ENCODE measurements around the gene DCLK3. TPM values are rescaled to one million over a fixed set of nuclear protein-coding genes. Genes with fewer than 3 reads are reported as not detected.

DCLK3 gene
- polyA plus RNA-seq, 1 donor (not counting 4 experiments of a cell fraction or from before 2014, with no cell fraction given), result not detected

DNA sequence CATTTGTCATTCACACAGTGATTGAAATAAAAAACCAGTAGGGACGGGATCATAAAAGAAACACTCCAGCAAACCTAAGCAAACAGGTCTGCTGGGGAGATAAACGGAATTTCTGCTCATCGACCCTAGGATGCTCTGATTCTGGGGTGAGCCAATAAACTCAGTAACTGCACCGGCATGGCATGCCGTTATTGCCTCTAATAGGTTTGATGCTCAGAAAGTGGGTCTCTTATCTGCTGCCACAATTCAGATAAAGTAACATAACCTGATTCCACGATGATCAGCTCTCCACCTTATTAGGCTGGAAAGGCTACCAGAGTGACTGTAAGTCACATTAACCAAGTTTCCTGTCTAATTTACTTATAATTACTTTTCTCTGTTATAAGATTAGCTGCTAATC, 19.6 kb downstream of the DCLK3 start:
- Histone ChIP-seq H3K4me3 (ENCODE audit: control insufficient read depth in 2 of 3, extremely low read depth in 1 of 3, insufficient read depth in 2 of 3, low read depth in 1 of 3, low read length in 3 of 3) (no peak overlapping the region), H3K36me3 (ENCODE audit: control insufficient read depth in 2 of 2, extremely low read depth in 1 of 2, insufficient read depth in 2 of 2, low read length in 2 of 2) (no peaks in the 10 kb centered on the region), H2AFZ (ENCODE audit: control insufficient read depth, low read length) (no peak overlapping the region), H3K4me2 (ENCODE audit: control insufficient read depth, extremely low read depth, insufficient read depth, low read depth, low read length) (no peak overlapping the region), H3K79me2 (ENCODE audit: control insufficient read depth, insufficient read depth, low read length) (no peaks in the 10 kb centered on the region), H3K4me1 (ENCODE audit: control insufficient read depth, extremely low read depth, insufficient read depth, low read length) (no peaks in the 10 kb centered on the region), H3K27ac (ENCODE audit: control insufficient read depth, insufficient read depth, low read length) (no peak overlapping the region), H4K20me1 (ENCODE audit: control insufficient read depth, extremely low read depth, insufficient read depth, low read length) (no peaks in the 10 kb centered on the region), H3K9me1 (ENCODE audit: control insufficient read depth, extremely low read depth, insufficient read depth, low read length) (no peaks in the 10 kb centered on the region), H3K9me3 (ENCODE audit: control insufficient read depth, low read depth, low read length) (no peaks in the 10 kb centered on the region), H3K27me3 (ENCODE audit: control insufficient read depth, extremely low read depth, insufficient read depth, low read length) (peaks cover 4% of the 10 kb centered on the region), H3K9ac (ENCODE audit: control insufficient read depth, extremely low read depth, insufficient read depth, low read length) (no peak overlapping the region)
- DNase-seq (ENCODE audit: low read depth, low spot score), result no peak
- dilution Hi-C loops (cut with MboI; ENCODE audit: extremely low pct_ligation_motif_present, low sequenced_read_pairs), result no loop called here
- no peak for FAIRE-seq
- TF ChIP-seq, protein P1, sequence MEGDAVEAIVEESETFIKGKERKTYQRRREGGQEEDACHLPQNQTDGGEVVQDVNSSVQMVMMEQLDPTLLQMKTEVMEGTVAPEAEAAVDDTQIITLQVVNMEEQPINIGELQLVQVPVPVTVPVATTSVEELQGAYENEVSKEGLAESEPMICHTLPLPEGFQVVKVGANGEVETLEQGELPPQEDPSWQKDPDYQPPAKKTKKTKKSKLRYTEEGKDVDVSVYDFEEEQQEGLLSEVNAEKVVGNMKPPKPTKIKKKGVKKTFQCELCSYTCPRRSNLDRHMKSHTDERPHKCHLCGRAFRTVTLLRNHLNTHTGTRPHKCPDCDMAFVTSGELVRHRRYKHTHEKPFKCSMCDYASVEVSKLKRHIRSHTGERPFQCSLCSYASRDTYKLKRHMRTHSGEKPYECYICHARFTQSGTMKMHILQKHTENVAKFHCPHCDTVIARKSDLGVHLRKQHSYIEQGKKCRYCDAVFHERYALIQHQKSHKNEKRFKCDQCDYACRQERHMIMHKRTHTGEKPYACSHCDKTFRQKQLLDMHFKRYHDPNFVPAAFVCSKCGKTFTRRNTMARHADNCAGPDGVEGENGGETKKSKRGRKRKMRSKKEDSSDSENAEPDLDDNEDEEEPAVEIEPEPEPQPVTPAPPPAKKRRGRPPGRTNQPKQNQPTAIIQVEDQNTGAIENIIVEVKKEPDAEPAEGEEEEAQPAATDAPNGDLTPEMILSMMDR (optimal IDR thresholded peaks at IDR 0.05 in 1 of 3, IDR thresholded peaks at IDR 0.05 in 1 of 3, conservative IDR thresholded peaks at IDR 0.05 in 1 of 3; ENCODE audit: extremely low read depth in 1 of 3, insufficient read depth in 2 of 3, low read length in 3 of 3), result no peak
- no peak for TF ChIP-seq EZH2 (IDR thresholded peaks at IDR 0.05; ENCODE audit: low read length)

DNA sequence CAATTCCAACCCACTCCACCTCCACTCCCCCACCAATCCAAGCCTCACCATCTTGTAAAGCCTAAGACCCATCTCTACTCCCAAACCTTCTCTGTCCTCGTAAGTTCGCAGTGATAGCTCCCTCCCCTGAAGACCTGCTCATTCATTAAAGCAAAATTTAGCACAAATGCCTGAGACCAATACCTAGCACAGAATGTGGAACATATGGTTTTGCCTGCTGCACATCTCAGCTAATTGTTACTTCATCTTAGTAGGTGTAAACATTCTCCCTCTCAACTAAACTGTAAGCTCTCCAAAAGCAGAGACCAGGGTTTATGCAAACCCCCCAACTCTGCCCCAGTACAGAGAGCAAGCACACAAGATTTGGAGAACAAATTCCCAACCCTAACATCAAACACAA, 20.5 kb downstream of the DCLK3 start:
- Histone ChIP-seq H3K9me3 (ENCODE audit: control insufficient read depth, low read depth, low read length) (no peaks in the 10 kb centered on the region), H3K9ac (ENCODE audit: control insufficient read depth, extremely low read depth, insufficient read depth, low read length) (no peak overlapping the region), H3K4me2 (ENCODE audit: control insufficient read depth, extremely low read depth, insufficient read depth, low read depth, low read length) (no peak overlapping the region), H3K9me1 (ENCODE audit: control insufficient read depth, extremely low read depth, insufficient read depth, low read length) (no peaks in the 10 kb centered on the region), H3K27me3 (ENCODE audit: control insufficient read depth, extremely low read depth, insufficient read depth, low read length) (peaks cover 4% of the 10 kb centered on the region), H4K20me1 (ENCODE audit: control insufficient read depth, extremely low read depth, insufficient read depth, low read length) (no peaks in the 10 kb centered on the region), H3K27ac (ENCODE audit: control insufficient read depth, insufficient read depth, low read length) (no peak overlapping the region), H3K79me2 (ENCODE audit: control insufficient read depth, insufficient read depth, low read length) (no peaks in the 10 kb centered on the region), H2AFZ (ENCODE audit: control insufficient read depth, low read length) (no peak overlapping the region), H3K36me3 (ENCODE audit: control insufficient read depth in 2 of 2, extremely low read depth in 1 of 2, insufficient read depth in 2 of 2, low read length in 2 of 2) (no peaks in the 10 kb centered on the region), H3K4me1 (ENCODE audit: control insufficient read depth, extremely low read depth, insufficient read depth, low read length) (no peaks in the 10 kb centered on the region), H3K4me3 (ENCODE audit: control insufficient read depth in 2 of 3, extremely low read depth in 1 of 3, insufficient read depth in 2 of 3, low read depth in 1 of 3, low read length in 3 of 3) (no peak overlapping the region)
- DNase-seq (ENCODE audit: low read depth, low spot score) (no peak), FAIRE-seq (no peak)
- dilution Hi-C loops (cut with MboI; ENCODE audit: extremely low pct_ligation_motif_present, low sequenced_read_pairs), result no loop called here
- TF ChIP-seq, protein P1 (optimal IDR thresholded peaks at IDR 0.05 in 1 of 3, IDR thresholded peaks at IDR 0.05 in 1 of 3, conservative IDR thresholded peaks at IDR 0.05 in 1 of 3; ENCODE audit: extremely low read depth in 1 of 3, insufficient read depth in 2 of 3, low read length in 3 of 3), result no peak
- TF ChIP-seq EZH2 (IDR thresholded peaks at IDR 0.05; ENCODE audit: low read length), result no peak

Data from keratinocyte (primary cell).